ENCODE data around the gene GPR78. TPM values are rescaled to one million over a fixed set of nuclear protein-coding genes. Genes with fewer than 3 reads are reported as not detected.
A peak's percentile ranks its signal among the peaks of the same experiment; 100 is the strongest.

GPR78 gene
- polyA plus RNA-seq, 1 of the 3 experiments (the other 2 are of a cell fraction): not detected

DNA sequence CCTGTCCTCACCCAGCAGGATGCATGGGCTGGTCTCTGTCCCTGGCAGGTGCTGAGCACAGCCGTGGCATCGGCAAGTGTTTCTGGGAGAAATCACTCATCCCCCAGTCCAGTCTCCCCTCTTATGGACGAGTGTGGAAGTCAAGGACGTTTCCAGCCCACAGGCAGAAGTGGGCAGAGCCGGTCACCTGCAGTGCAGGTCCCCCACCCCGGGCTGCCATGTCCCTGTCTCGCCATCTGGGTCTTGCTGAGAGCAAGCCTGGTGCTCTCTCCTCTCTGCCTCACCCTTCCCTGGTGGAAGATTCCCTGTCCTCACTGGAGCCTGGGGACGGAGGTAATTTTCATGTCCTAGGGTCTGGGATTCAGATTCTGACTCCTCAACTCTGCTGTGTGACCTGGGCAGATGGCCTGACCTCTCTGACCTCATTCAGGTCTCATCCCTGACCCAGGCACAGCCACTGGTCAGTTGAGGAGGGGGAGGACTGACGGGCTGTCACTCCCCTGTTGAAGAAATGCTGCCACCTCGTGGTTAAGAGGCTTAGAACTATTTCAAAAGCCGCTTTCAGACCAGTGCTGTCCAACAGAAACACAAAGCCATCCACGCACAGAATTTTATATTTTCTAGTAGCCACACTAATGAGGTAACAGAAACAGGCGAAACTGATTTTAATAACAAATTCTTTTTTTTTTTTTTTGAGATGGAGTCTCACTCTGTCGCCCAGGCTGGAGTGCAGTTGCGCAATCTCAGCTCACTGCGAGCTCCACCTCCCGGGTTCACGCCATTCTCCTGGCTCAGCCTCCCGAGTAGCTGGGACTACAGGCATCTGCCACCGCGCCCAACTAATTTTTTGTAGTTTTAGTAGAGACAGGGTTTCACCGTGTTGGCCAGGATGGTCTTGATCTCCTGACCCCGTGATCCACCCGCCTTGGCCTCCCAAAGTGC lies 14.2 kb downstream of the GPR78 start:
- CTCF ChIA-PET: interaction anchor here (0.7 to 7.4 kb wide), 7 partner anchors 13 to 134 kb away, joined by 3 to 54 read pairs (median 3); no protein-coding TSS in a partner anchor
- Histone ChIP-seq H3F3A (replicated peaks; ENCODE audit: insufficient read depth) (no peaks in the 10 kb centered on the region), H3K27me3 (ENCODE audit: insufficient read depth) (no peaks in the 10 kb centered on the region), H2AFZ (ENCODE audit: low read depth) (no peak overlapping the region), H4K20me1 (ENCODE audit: insufficient read depth) (no peaks in the 10 kb centered on the region), H3K4me1 (ENCODE audit: control insufficient read depth in 1 of 2, insufficient read depth in 2 of 2, low read depth in 1 of 2, low read length in 1 of 2) (peaks cover 0 to 38% of the 10 kb centered on the region in 2 experiments; a peak in 1 of 4 replicates), H3K79me2 (ENCODE audit: insufficient read depth) (no peaks in the 10 kb centered on the region), H3K27ac (ENCODE audit: low read depth in 2 of 2, low read length in 1 of 2) (no peak overlapping the region), H3K9me2 (no peaks in the 10 kb centered on the region), H3K4me2 (no peak overlapping the region), H3K36me3 (replicated peaks in 1 of 2; ENCODE audit: control insufficient read depth in 1 of 2, insufficient read depth in 2 of 2, low read length in 1 of 2) (no peaks in the 10 kb centered on the region), H3K9me3 (no peaks in the 10 kb centered on the region), H3K4me3 (ENCODE audit: low read depth in 2 of 2, low read length in 1 of 2) (no peak overlapping the region), H3K9ac (no peak overlapping the region)
- DNase-seq: peak; percentile 93
- POLR2A ChIA-PET: no interaction called here
- 49% methylated on average over 21 of the region's 24 CpGs for WGBS (ENCODE audit: low lambda C conversion rate)
- TF ChIP-seq, protein P1, sequence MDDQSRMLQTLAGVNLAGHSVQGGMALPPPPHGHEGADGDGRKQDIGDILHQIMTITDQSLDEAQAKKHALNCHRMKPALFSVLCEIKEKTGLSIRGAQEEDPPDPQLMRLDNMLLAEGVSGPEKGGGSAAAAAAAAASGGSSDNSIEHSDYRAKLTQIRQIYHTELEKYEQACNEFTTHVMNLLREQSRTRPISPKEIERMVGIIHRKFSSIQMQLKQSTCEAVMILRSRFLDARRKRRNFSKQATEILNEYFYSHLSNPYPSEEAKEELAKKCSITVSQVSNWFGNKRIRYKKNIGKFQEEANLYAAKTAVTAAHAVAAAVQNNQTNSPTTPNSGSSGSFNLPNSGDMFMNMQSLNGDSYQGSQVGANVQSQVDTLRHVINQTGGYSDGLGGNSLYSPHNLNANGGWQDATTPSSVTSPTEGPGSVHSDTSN (IDR thresholded peaks at IDR 0.05): peak; percentile 25; the same call in 1 of the 2 replicates
- TF ChIP-seq GATA2 (CRISPR knock-in tag; IDR thresholded peaks at IDR 0.05) (no peak), POLR2AphosphoS5 (IDR thresholded peaks at IDR 0.05; ENCODE audit: low read depth, low read length) (no peak), MEF2A (IDR thresholded peaks at IDR 0.05; ENCODE audit: borderline replicate concordance, low read depth) (no peak), RAD21 (IDR thresholded peaks at IDR 0.05; ENCODE audit: low read length) (peak; percentile 82), RFX5 (IDR thresholded peaks at IDR 0.05; ENCODE audit: low read length) (no peak), SMC3 (IDR thresholded peaks at IDR 0.05; ENCODE audit: low read depth, low read length) (peak; percentile 70)
- TF ChIP-seq, protein P2, sequence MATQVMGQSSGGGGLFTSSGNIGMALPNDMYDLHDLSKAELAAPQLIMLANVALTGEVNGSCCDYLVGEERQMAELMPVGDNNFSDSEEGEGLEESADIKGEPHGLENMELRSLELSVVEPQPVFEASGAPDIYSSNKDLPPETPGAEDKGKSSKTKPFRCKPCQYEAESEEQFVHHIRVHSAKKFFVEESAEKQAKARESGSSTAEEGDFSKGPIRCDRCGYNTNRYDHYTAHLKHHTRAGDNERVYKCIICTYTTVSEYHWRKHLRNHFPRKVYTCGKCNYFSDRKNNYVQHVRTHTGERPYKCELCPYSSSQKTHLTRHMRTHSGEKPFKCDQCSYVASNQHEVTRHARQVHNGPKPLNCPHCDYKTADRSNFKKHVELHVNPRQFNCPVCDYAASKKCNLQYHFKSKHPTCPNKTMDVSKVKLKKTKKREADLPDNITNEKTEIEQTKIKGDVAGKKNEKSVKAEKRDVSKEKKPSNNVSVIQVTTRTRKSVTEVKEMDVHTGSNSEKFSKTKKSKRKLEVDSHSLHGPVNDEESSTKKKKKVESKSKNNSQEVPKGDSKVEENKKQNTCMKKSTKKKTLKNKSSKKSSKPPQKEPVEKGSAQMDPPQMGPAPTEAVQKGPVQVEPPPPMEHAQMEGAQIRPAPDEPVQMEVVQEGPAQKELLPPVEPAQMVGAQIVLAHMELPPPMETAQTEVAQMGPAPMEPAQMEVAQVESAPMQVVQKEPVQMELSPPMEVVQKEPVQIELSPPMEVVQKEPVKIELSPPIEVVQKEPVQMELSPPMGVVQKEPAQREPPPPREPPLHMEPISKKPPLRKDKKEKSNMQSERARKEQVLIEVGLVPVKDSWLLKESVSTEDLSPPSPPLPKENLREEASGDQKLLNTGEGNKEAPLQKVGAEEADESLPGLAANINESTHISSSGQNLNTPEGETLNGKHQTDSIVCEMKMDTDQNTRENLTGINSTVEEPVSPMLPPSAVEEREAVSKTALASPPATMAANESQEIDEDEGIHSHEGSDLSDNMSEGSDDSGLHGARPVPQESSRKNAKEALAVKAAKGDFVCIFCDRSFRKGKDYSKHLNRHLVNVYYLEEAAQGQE (IDR thresholded peaks at IDR 0.05; ENCODE audit: low read depth, low read length): 0 out of 2 replicates have a peak, but pooled peaks have one; percentile 41
- TF ChIP-seq, protein P3, sequence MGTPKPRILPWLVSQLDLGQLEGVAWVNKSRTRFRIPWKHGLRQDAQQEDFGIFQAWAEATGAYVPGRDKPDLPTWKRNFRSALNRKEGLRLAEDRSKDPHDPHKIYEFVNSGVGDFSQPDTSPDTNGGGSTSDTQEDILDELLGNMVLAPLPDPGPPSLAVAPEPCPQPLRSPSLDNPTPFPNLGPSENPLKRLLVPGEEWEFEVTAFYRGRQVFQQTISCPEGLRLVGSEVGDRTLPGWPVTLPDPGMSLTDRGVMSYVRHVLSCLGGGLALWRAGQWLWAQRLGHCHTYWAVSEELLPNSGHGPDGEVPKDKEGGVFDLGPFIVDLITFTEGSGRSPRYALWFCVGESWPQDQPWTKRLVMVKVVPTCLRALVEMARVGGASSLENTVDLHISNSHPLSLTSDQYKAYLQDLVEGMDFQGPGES (IDR thresholded peaks at IDR 0.05; ENCODE audit: low read depth, low read length): no peak
- TF ChIP-seq, protein P4, sequence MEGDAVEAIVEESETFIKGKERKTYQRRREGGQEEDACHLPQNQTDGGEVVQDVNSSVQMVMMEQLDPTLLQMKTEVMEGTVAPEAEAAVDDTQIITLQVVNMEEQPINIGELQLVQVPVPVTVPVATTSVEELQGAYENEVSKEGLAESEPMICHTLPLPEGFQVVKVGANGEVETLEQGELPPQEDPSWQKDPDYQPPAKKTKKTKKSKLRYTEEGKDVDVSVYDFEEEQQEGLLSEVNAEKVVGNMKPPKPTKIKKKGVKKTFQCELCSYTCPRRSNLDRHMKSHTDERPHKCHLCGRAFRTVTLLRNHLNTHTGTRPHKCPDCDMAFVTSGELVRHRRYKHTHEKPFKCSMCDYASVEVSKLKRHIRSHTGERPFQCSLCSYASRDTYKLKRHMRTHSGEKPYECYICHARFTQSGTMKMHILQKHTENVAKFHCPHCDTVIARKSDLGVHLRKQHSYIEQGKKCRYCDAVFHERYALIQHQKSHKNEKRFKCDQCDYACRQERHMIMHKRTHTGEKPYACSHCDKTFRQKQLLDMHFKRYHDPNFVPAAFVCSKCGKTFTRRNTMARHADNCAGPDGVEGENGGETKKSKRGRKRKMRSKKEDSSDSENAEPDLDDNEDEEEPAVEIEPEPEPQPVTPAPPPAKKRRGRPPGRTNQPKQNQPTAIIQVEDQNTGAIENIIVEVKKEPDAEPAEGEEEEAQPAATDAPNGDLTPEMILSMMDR (IDR thresholded peaks at IDR 0.05): peak; percentile 80

All from SK-N-SH (cell line).